Mesenchymal stem cell (in vitro differentiated cells and primary cell): ENCODE data around the gene SMYD1. TPM values are rescaled to one million over a fixed set of nuclear protein-coding genes. Genes with fewer than 3 reads are reported as not detected.

Experiments used
- DNase-seq: peaks from one replicate; pipeline ENCODE4 v3.0.0-alpha.2; 2013
- H2AFZ ChIP-seq: one replicate; pipeline ENCODE4 v1.6.1; 2013; ENCODE audit warnings: low read depth, mild to moderate bottlenecking, control low read depth, inconsistent platforms, low read length, moderate library complexity
- H2AK5ac ChIP-seq: 2 replicates; pipeline ENCODE4 v1.6.1; 2013; ENCODE audit warnings: low read length, moderate library complexity, mild to moderate bottlenecking, inconsistent platforms; ENCODE audit not compliant: severe bottlenecking
- H2BK120ac ChIP-seq: one replicate; pipeline ENCODE4 v1.6.1; 2013; ENCODE audit warnings: low read depth, mild to moderate bottlenecking, inconsistent platforms, low read length, moderate library complexity
- H2BK12ac ChIP-seq, 2 experiments: one replicate each; pipeline ENCODE4 v1.6.1; 2013; ENCODE audit warnings: inconsistent platforms in 2 of 2, low read length in 2 of 2, mild to moderate bottlenecking in 2 of 2, moderate library complexity in 2 of 2, control low read depth in 1 of 2
- H2BK15ac ChIP-seq: one replicate; pipeline ENCODE4 v1.6.1; 2013; ENCODE audit warnings: mild to moderate bottlenecking, low read depth, inconsistent platforms; ENCODE audit not compliant: poor library complexity, severe bottlenecking
- H2BK5ac ChIP-seq: 2 replicates; pipeline ENCODE4 v1.6.1; 2013; ENCODE audit warnings: low read depth, mild to moderate bottlenecking, low read length, control low read depth, inconsistent platforms; ENCODE audit not compliant: poor library complexity, severe bottlenecking
- H3K14ac ChIP-seq, 2 experiments: one replicate each; pipeline ENCODE4 v1.6.1; 2013; ENCODE audit warnings: inconsistent platforms in 2 of 2, low read length in 2 of 2, control low read depth in 1 of 2, mild to moderate bottlenecking in 1 of 2, moderate library complexity in 1 of 2
- H3K18ac ChIP-seq, 2 experiments: one replicate each; pipeline ENCODE4 v1.6.1; 2013; ENCODE audit warnings: inconsistent platforms in 2 of 2, low read length in 2 of 2, control low read depth in 1 of 2, low read depth in 1 of 2, mild to moderate bottlenecking in 1 of 2
- H3K23ac ChIP-seq, 2 experiments: one replicate each; pipeline ENCODE4 v1.6.1; 2013; ENCODE audit warnings: inconsistent platforms in 2 of 2, low read length in 2 of 2, mild to moderate bottlenecking in 2 of 2, moderate library complexity in 2 of 2, control low read depth in 1 of 2
- H3K27ac ChIP-seq: 2 replicates; pipeline ENCODE4 v1.5.1; 2013; ENCODE audit warnings: mild to moderate bottlenecking, moderate library complexity, low read length, control low read depth, inconsistent platforms; ENCODE audit not compliant: poor library complexity, severe bottlenecking
- H3K27me3 ChIP-seq, 2 experiments: 2 replicates each; pipeline versions ENCODE4 v1.6.1 to v1.7.0; 2013; ENCODE audit warnings: low read length in 2 of 2, mild to moderate bottlenecking in 2 of 2, moderate library complexity in 2 of 2, control low read depth in 1 of 2, inconsistent platforms in 1 of 2; ENCODE audit not compliant: control insufficient read depth in 1 of 2, insufficient read depth in 1 of 2
- H3K36me3 ChIP-seq, 2 experiments: 2 replicates each; pipeline versions ENCODE4 v1.6.1 to v1.7.0; 2013; ENCODE audit warnings: low read length in 2 of 2, control low read depth in 1 of 2, inconsistent platforms in 1 of 2, low read depth in 1 of 2, mild to moderate bottlenecking in 1 of 2; ENCODE audit not compliant: insufficient read depth in 2 of 2, control insufficient read depth in 1 of 2
- H3K4ac ChIP-seq, 2 experiments: one replicate each; pipeline ENCODE4 v1.6.1; 2013; ENCODE audit warnings: inconsistent platforms in 2 of 2, low read length in 2 of 2, mild to moderate bottlenecking in 2 of 2, moderate library complexity in 2 of 2, control low read depth in 1 of 2, low read depth in 1 of 2
- H3K4me1 ChIP-seq: 2 replicates; pipeline ENCODE4 v1.6.1; 2013; ENCODE audit warnings: low read depth, low read length, control low read depth; ENCODE audit not compliant: control insufficient read depth, insufficient read depth
- H3K4me2 ChIP-seq: 2 replicates; pipeline ENCODE4 v1.6.1; 2013; ENCODE audit warnings: low read length, mild to moderate bottlenecking, inconsistent platforms; ENCODE audit not compliant: poor library complexity, severe bottlenecking
- H3K4me3 ChIP-seq, 2 experiments: 2 replicates each; pipeline versions ENCODE4 v1.5.1 to v1.7.0; 2013; ENCODE audit warnings: low read length in 2 of 2, mild to moderate bottlenecking in 2 of 2, control low read depth in 1 of 2, low read depth in 1 of 2; ENCODE audit not compliant: insufficient read depth in 1 of 2
- H3K79me1 ChIP-seq: replicated peaks from 2 replicates; pipeline ENCODE4 v1.6.1; 2013; ENCODE audit warnings: mild to moderate bottlenecking, control low read depth, low read length, inconsistent platforms; ENCODE audit not compliant: poor library complexity, severe bottlenecking
- H3K9ac ChIP-seq: 2 replicates; pipeline ENCODE4 v1.7.0; 2013; ENCODE audit warnings: mild to moderate bottlenecking, low read length, moderate library complexity
- H3K9me3 ChIP-seq: 2 replicates; pipeline ENCODE4 v1.7.0; 2013; ENCODE audit warnings: mild to moderate bottlenecking, low read length; ENCODE audit not compliant: control insufficient read depth
- H4K8ac ChIP-seq: one replicate; pipeline ENCODE4 v1.6.1; 2013; ENCODE audit warnings: inconsistent platforms, mild to moderate bottlenecking, low read length, moderate library complexity
- H4K91ac ChIP-seq: one replicate; pipeline ENCODE4 v1.6.1; 2013; ENCODE audit warnings: mild to moderate bottlenecking, low read length, inconsistent platforms
- WGBS: methylation state at CpG from one replicate; pipeline ENCODE4 v1.1.7; 2013; ENCODE audit warnings: mixed read lengths; 5-methylcytosine and 5-hydroxymethylcytosine counted together
- small RNA-seq: library from polyadenylated mRNA; stranded (forward); fragments of <200 nt; extraction: miRNeasy Mini kit (QIAGEN cat#:217004); gene quantifications from one replicate; pipeline ENCODE3, GENCODE V24; 2013; ENCODE audit warnings: low read depth

SMYD1 gene

DNA sequence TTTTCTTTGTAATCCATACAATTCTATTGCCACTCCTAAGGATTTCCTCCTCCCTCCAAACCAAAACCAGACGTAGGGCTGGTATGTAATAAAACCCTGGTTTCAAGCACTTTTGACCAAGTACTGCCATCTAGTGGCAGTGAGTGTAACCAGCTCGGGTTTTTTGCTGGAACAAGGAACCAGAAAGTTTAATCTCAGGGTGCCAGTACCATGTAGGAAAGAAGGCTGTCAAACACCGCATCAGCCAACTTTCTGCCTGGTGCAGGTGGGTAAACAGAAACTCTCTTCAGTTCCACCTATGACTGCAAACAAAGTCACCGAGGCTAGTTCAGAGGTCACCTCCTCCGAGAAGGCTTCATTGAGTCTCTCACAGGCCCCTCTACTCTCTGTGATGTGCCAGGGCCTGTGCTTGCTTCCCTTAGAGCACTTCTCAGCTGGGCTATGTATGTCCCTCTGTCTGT lies 92.4 kb downstream of the SMYD1 start:
- H3K23ac ChIP-seq: no peak overlapping the region
- DNase-seq: peak; percentile 73

GRCh38 chr2:88160517-88160916 lies 92.9 kb downstream of the SMYD1 start:
- H2AFZ ChIP-seq: no peak overlapping the region
- no peaks in the 10 kb centered on the region for H3K79me1 ChIP-seq
- no peak overlapping the region for H3K4ac ChIP-seq
- DNase-seq: no peak
- no peaks in the 10 kb centered on the region for H3K4me1 ChIP-seq
- WGBS: 77% methylated on average over 7 of the region's 7 CpGs
- H3K9ac ChIP-seq: no peak overlapping the region
- no peak overlapping the region for H2BK12ac ChIP-seq
- no peak overlapping the region for H2BK120ac ChIP-seq
- H3K4me3 ChIP-seq: no peak overlapping the region
- H3K14ac ChIP-seq: no peak overlapping the region
- H2AK5ac ChIP-seq: no peak overlapping the region
- H4K91ac ChIP-seq: no peak overlapping the region
- no peak overlapping the region for H3K18ac ChIP-seq
- H2BK5ac ChIP-seq: no peak overlapping the region
- H4K8ac ChIP-seq: no peak overlapping the region
- no peak overlapping the region for H3K27ac ChIP-seq
- no peaks in the 10 kb centered on the region for H3K9me3 ChIP-seq
- peaks cover 0 to 10% of the 10 kb centered on the region in 2 experiments for H3K27me3 ChIP-seq
- H2BK15ac ChIP-seq: no peak overlapping the region
- no peaks in the 10 kb centered on the region for H3K36me3 ChIP-seq
- H3K4me2 ChIP-seq: no peak overlapping the region
- no peak overlapping the region for H3K23ac ChIP-seq

More for the DNA sequence above, 92.4 kb downstream of the SMYD1 start:
- H2BK15ac ChIP-seq: no peak overlapping the region
- H3K4ac ChIP-seq: no peak overlapping the region
- no peaks in the 10 kb centered on the region for H3K36me3 ChIP-seq
- H3K4me1 ChIP-seq: no peaks in the 10 kb centered on the region
- no peak overlapping the region for H3K18ac ChIP-seq
- H3K9me3 ChIP-seq: no peaks in the 10 kb centered on the region
- H3K9ac ChIP-seq: peak overlapping the region; percentile 19
- H2AFZ ChIP-seq: no peak overlapping the region
- no peak overlapping the region for H4K91ac ChIP-seq
- peaks cover 0 to 10% of the 10 kb centered on the region in 2 experiments for H3K27me3 ChIP-seq
- no peak overlapping the region for H3K4me2 ChIP-seq
- no peak overlapping the region for H2BK120ac ChIP-seq
- no peaks in the 10 kb centered on the region for H3K79me1 ChIP-seq
- no peak overlapping the region for H3K4me3 ChIP-seq
- 34% methylated on average over 5 of the region's 5 CpGs for WGBS
- H3K27ac ChIP-seq: no peak overlapping the region
- no peak overlapping the region for H2AK5ac ChIP-seq
- no peak overlapping the region for H2BK12ac ChIP-seq
- no peak overlapping the region for H3K14ac ChIP-seq
- H2BK5ac ChIP-seq: no peak overlapping the region
- H4K8ac ChIP-seq: no peak overlapping the region

DNA sequence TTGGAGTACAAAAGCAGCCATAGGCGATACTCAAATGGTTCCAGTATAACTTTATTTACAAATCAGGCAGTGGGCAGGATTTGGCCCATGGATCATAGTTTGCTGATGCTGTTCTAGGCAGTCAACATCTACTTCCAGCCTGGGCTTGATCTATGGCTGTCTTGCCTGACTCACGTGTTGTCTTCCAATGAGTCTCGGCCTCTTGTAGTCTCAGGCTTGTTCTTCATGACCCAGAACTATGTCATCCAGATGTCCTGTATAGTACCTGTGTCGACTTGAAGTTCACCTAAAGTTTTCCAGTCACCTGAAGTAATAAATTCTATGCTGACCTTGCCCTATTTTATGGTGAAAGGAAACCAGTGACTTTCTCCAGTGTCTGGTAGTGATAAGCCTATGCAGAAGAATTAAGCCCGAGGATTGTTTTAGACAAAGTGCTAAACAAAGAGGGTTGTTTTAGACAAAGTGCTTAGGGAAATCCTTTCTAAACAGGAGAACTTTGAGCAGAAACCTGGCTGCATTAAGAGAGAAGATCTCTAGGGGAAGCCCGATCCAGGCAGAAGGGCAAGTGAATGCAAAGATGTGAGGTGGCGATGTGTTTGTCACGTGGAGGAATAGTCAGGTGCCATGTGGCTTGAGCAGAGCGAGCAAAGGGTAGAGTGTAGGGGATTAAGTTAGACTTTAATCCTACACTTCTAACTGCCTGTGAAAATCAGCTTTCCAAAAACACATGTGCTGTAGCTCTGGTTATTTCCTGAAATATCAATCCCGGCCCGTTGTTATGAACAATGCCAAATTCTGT lies 94.0 kb downstream of the SMYD1 start:
- H3K4me2 ChIP-seq: no peak overlapping the region
- H3K9me3 ChIP-seq: no peaks in the 10 kb centered on the region
- no peak overlapping the region for H2BK12ac ChIP-seq
- H4K8ac ChIP-seq: no peak overlapping the region
- no peak overlapping the region for H2BK5ac ChIP-seq
- no peak overlapping the region for H2BK120ac ChIP-seq
- H3K27ac ChIP-seq: no peak overlapping the region
- H3K36me3 ChIP-seq: no peaks in the 10 kb centered on the region
- no peak overlapping the region for H3K18ac ChIP-seq
- 92% methylated on average over 9 of the region's 11 CpGs for WGBS
- H3K4me3 ChIP-seq: no peak overlapping the region
- H3K9ac ChIP-seq: no peak overlapping the region
- no peak overlapping the region for H3K14ac ChIP-seq
- no peak overlapping the region for H2BK15ac ChIP-seq
- H4K91ac ChIP-seq: no peak overlapping the region
- no peak for DNase-seq
- H3K79me1 ChIP-seq: no peaks in the 10 kb centered on the region
- no peak overlapping the region for H3K23ac ChIP-seq
- no peaks in the 10 kb centered on the region for H3K4me1 ChIP-seq
- H3K4ac ChIP-seq: no peak overlapping the region
- peaks cover 0 to 10% of the 10 kb centered on the region in 2 experiments for H3K27me3 ChIP-seq
- no peak overlapping the region for H2AFZ ChIP-seq
- H2AK5ac ChIP-seq: no peak overlapping the region

Small RNAs within 50 kb of the gene (small RNA-seq; reads per million reads assigned to genes)
- gene MIR4780: not detected
